Left ventricle myocardium inferior (tissue), 1 donor: Measurements from ENCODE around the gene SEMA6A. TPM values are rescaled to one million over a fixed set of nuclear protein-coding genes. Genes with fewer than 3 reads are reported as not detected.

ENCODE experiments used
- DNase-seq: peaks from one replicate; pipeline ENCODE4 v3.0.0-alpha.2; 2020
- H3K27ac ChIP-seq: fragments of 200-600 bp; replicated peaks from 2 replicates; pipeline ENCODE4 v1.8.0; 2021
- H3K27me3 ChIP-seq: fragments of 200-600 bp; 2 replicates; pipeline ENCODE4 v1.8.0; 2021; ENCODE audit warnings: low read depth
- H3K36me3 ChIP-seq: fragments of 200-600 bp; 2 replicates; pipeline ENCODE4 v1.8.0; 2021
- H3K4me1 ChIP-seq: fragments of 200-600 bp; 2 replicates; pipeline ENCODE4 v1.8.0; 2021
- H3K4me3 ChIP-seq: fragments of 200-600 bp; 2 replicates; pipeline ENCODE4 v1.8.0; 2021; ENCODE audit warnings: mild to moderate bottlenecking, moderate library complexity
- H3K9me3 ChIP-seq: fragments of 200-600 bp; replicated peaks from 2 replicates; pipeline ENCODE4 v1.8.0; 2021
- intact Hi-C: fragments of 100-400 bp; cut with micrococcal nuclease; formaldehyde crosslinking; loops from one replicate; pipeline ENCODE4 v1.11.0; 2022
- total RNA-seq: library from RNA; stranded (reverse); fragmentation: NEBNext Ultra II Directional; extraction: Animal tissue kit (Norgen Biotek cat#: 25700); gene quantifications from one replicate; pipeline ENCODE4 v1.2.1, GENCODE V29; 2021
- TF ChIP-seq, protein P1 (sequence below): fragments of 200-600 bp; IDR thresholded peaks from 2 replicates; pipeline ENCODE4 v1.8.0; 2021; ENCODE audit warnings: antibody characterized with exemption, mild to moderate bottlenecking, borderline replicate concordance
- donor health status: DM: no; HTN: yes; CAD: no; lungs with severe emphysema.

The SEMA6A gene
- total RNA-seq, 1 donor from 2014 or later: 6.3 TPM

DNA sequence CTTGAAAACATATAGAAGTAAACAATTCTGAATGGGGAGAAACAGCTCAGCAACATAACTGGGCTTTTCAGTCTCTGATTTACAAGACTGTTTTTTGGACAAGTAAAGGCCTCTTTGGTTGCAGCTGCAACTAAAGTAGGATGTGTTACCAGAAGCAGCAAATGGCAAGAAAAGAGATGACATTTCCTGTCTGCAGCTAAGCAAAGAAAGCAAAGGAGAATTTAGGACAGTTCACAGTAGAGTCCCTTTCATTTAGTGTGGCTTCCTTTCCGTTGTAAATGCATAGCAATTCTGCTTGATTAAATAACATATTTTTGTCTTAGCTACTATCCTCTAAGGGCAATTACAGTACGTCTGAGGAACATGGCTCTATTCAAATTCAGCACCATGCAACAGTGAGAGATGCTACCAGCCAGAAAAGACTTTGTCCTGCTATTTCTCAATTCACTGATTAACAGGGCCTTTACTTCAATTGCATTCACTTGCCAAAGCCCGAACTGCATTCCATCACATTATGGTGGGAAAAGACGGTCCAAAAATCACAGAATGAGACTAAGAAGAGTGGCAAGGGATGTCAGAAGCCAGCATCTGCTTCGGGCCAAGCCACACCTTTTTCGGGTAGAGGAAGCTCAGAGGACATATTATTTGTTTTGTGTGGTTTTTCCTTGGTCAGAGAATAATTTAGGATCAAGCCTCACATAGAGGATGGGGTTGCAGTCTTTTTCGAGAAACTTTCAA is 107.7 kb downstream of the SEMA6A start:
- no peak for DNase-seq
- intact Hi-C loops: no loop called here

GRCh38 chr5:116465411-116465810 is 109.2 kb downstream of the SEMA6A start:
- Histone ChIP-seq H3K9me3 (peaks cover 8% of the 10 kb centered on the region), H3K27ac (no peak overlapping the region), H3K4me3 (no peak overlapping the region), H3K36me3 (peaks cover 23% of the 10 kb centered on the region), H3K4me1 (peaks cover 3% of the 10 kb centered on the region), H3K27me3 (no peaks in the 10 kb centered on the region)
- no peak for DNase-seq
- TF ChIP-seq, protein P1, sequence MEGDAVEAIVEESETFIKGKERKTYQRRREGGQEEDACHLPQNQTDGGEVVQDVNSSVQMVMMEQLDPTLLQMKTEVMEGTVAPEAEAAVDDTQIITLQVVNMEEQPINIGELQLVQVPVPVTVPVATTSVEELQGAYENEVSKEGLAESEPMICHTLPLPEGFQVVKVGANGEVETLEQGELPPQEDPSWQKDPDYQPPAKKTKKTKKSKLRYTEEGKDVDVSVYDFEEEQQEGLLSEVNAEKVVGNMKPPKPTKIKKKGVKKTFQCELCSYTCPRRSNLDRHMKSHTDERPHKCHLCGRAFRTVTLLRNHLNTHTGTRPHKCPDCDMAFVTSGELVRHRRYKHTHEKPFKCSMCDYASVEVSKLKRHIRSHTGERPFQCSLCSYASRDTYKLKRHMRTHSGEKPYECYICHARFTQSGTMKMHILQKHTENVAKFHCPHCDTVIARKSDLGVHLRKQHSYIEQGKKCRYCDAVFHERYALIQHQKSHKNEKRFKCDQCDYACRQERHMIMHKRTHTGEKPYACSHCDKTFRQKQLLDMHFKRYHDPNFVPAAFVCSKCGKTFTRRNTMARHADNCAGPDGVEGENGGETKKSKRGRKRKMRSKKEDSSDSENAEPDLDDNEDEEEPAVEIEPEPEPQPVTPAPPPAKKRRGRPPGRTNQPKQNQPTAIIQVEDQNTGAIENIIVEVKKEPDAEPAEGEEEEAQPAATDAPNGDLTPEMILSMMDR: no peak
- intact Hi-C loops: no loop called here

More for the DNA sequence above, 107.7 kb downstream of the SEMA6A start:
- Histone ChIP-seq H3K9me3 (peaks cover 8% of the 10 kb centered on the region), H3K27ac (no peak overlapping the region), H3K4me1 (peaks cover 3% of the 10 kb centered on the region), H3K36me3 (peaks cover 27% of the 10 kb centered on the region), H3K4me3 (no peak overlapping the region), H3K27me3 (no peaks in the 10 kb centered on the region)
- TF ChIP-seq, protein P1: no peak

DNA sequence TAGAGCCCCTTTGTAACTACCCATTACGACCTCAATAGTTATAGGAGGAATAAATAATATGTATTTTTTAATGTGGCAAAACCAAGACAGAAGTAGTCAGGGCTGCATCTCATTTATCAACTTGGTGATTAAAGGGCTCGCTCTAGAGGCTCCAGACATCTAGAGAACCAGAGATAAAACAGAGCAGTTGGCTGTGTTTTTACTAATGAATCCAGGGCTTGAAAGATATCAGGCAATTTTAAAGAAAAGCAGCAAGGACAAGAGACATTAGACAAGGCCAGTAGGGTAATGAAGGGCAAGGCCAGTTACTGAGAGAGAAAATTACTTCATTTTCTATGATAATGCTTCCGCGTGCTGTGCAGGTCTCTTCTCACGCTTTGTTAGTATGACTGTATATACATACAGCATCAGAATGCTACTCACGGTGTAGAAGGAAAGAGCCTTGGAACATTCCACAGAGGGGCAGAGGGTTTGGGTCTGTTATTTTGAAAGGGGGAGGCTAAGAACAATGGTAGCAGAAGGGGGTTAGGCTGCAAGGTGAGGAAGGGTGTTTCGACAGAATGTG is 110.4 kb downstream of the SEMA6A start:
- Histone ChIP-seq H3K4me1 (peaks cover 3% of the 10 kb centered on the region), H3K9me3 (peaks cover 8% of the 10 kb centered on the region), H3K27me3 (no peaks in the 10 kb centered on the region), H3K36me3 (peaks cover 14% of the 10 kb centered on the region), H3K27ac (no peak overlapping the region), H3K4me3 (no peak overlapping the region)
- TF ChIP-seq, protein P1: no peak
- DNase-seq: no peak
- intact Hi-C loops: no loop called here

GRCh38 chr5:116462500-116462899 is 112.1 kb downstream of the SEMA6A start:
- TF ChIP-seq, protein P1: no peak
- H3K36me3 ChIP-seq: no peaks in the 10 kb centered on the region
- no peaks in the 10 kb centered on the region for H3K9me3 ChIP-seq
- H3K27ac ChIP-seq: no peak overlapping the region
- H3K4me1 ChIP-seq: peaks cover 3% of the 10 kb centered on the region
- no peak for DNase-seq
- intact Hi-C loops: no loop called here
- H3K27me3 ChIP-seq: no peaks in the 10 kb centered on the region
- H3K4me3 ChIP-seq: no peak overlapping the region

DNA sequence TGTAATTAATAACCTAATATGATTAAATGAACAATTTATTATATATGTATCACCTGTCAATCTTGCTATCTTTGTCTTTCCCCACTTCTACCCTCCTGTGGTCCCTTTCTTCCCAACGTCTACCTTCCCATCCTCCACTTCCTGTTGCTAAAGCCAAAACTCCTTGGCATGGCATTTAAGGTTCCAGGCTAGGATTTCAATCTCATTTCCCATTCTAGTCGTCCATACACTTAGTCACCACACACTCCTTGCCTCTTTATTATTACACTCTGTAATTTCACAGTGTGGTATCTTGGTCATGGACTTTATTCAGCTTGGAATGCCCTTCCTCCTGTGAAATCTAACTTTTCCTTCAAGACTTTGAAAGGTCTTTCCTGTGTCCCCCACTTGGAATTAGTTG is 115.3 kb downstream of the SEMA6A start:
- no peak for DNase-seq
- intact Hi-C loops: no loop called here

More for the DNA sequence above, 115.3 kb downstream of the SEMA6A start:
- TF ChIP-seq, protein P1: no peak
- Histone ChIP-seq H3K36me3 (no peaks in the 10 kb centered on the region), H3K9me3 (no peaks in the 10 kb centered on the region), H3K27ac (no peak overlapping the region), H3K27me3 (no peaks in the 10 kb centered on the region), H3K4me3 (no peak overlapping the region), H3K4me1 (peaks cover 15% of the 10 kb centered on the region)
